SK-N-SH (cell line): ENCODE results near the gene CNRIP1.

ENCODE experiments used
- CHD2 ChIP-seq: fragments of 150-350 bp; IDR thresholded peaks from 2 replicates; pipeline ENCODE4 v1.6.1; 2018; ENCODE audit warnings: low read length; ENCODE audit not compliant: partially characterized antibody
- CTCF ChIP-seq: fragments of 200-600 bp; sonication (generic); IDR thresholded peaks from 2 replicates; pipeline ENCODE4 v1.6.1; 2017; ENCODE audit warnings: antibody characterized with exemption, mild to moderate bottlenecking, moderate library complexity
- FOXM1 ChIP-seq: IDR thresholded peaks from 2 replicates; pipeline ENCODE4 v1.4.0; 2012; ENCODE audit warnings: low read depth, mild to moderate bottlenecking
- JUND ChIP-seq: IDR thresholded peaks from 2 replicates; pipeline ENCODE4 v1.4.0; 2012
- MAX ChIP-seq: IDR thresholded peaks from 2 replicates; pipeline ENCODE4 v1.4.0; 2012; ENCODE audit warnings: low read depth
- TAF1 ChIP-seq: IDR thresholded peaks from 2 replicates; pipeline ENCODE4 v1.6.1; 2012; ENCODE audit warnings: low read depth, mild to moderate bottlenecking, low read length, moderate library complexity, borderline replicate concordance
- TF ChIP-seq, protein P1 (sequence below): IDR thresholded peaks from 2 replicates; pipeline ENCODE4; 2012
- TF ChIP-seq, protein P2 (sequence below): IDR thresholded peaks from 2 replicates; pipeline ENCODE4 v1.4.0; 2012; ENCODE audit warnings: low read depth, borderline replicate concordance

GRCh38 chr2:68368654-68369336 lies 49.0 kb upstream of the CNRIP1 start:
- TF ChIP-seq CTCF (no peak), JUND (no peak), TAF1 (no peak), MAX (no peak), CHD2 (no peak), FOXM1 (no peak)
- TF ChIP-seq, protein P1, sequence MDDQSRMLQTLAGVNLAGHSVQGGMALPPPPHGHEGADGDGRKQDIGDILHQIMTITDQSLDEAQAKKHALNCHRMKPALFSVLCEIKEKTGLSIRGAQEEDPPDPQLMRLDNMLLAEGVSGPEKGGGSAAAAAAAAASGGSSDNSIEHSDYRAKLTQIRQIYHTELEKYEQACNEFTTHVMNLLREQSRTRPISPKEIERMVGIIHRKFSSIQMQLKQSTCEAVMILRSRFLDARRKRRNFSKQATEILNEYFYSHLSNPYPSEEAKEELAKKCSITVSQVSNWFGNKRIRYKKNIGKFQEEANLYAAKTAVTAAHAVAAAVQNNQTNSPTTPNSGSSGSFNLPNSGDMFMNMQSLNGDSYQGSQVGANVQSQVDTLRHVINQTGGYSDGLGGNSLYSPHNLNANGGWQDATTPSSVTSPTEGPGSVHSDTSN = no peak
- TF ChIP-seq, protein P2, sequence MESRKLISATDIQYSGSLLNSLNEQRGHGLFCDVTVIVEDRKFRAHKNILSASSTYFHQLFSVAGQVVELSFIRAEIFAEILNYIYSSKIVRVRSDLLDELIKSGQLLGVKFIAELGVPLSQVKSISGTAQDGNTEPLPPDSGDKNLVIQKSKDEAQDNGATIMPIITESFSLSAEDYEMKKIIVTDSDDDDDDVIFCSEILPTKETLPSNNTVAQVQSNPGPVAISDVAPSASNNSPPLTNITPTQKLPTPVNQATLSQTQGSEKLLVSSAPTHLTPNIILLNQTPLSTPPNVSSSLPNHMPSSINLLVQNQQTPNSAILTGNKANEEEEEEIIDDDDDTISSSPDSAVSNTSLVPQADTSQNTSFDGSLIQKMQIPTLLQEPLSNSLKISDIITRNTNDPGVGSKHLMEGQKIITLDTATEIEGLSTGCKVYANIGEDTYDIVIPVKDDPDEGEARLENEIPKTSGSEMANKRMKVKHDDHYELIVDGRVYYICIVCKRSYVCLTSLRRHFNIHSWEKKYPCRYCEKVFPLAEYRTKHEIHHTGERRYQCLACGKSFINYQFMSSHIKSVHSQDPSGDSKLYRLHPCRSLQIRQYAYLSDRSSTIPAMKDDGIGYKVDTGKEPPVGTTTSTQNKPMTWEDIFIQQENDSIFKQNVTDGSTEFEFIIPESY = no peak
